ENCODE results near the gene GRM1.

Gene GRM1

DNA sequence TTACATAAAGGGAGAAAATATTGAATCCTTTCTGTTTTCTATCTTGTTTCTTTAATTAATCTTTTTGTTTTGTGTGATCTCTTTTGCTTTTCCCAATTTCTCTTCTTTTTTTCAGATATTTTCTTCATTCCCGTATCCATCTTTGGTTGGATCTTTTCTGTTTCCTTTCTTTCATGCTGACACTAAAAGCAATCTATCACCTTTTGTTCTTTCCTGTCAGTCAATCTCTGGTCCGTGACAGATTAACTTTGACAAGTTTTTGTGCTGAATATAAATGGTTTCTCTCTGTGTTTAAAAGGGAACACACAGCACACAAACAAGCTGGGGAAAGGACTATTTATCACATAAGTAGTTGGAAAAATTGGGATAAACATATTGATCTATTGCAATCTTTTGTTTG is 162.8 kb downstream of the GRM1 start:
- TF ChIP-seq ESRRG (CRISPR knock-in tag; IDR thresholded peaks at IDR 0.05) (no peak), PPARA (CRISPR knock-in tag; IDR thresholded peaks at IDR 0.05; ENCODE audit: borderline replicate concordance) (no peak), PATZ1 (CRISPR knock-in tag; IDR thresholded peaks at IDR 0.05; ENCODE audit: borderline replicate concordance) (no peak), ZFP30 (CRISPR knock-in tag; IDR thresholded peaks at IDR 0.05) (no peak), ISL1 (CRISPR knock-in tag; IDR thresholded peaks at IDR 0.05) (no peak), ZNF70 (CRISPR knock-in tag; IDR thresholded peaks at IDR 0.05) (no peak)
- TF ChIP-seq, protein P1, sequence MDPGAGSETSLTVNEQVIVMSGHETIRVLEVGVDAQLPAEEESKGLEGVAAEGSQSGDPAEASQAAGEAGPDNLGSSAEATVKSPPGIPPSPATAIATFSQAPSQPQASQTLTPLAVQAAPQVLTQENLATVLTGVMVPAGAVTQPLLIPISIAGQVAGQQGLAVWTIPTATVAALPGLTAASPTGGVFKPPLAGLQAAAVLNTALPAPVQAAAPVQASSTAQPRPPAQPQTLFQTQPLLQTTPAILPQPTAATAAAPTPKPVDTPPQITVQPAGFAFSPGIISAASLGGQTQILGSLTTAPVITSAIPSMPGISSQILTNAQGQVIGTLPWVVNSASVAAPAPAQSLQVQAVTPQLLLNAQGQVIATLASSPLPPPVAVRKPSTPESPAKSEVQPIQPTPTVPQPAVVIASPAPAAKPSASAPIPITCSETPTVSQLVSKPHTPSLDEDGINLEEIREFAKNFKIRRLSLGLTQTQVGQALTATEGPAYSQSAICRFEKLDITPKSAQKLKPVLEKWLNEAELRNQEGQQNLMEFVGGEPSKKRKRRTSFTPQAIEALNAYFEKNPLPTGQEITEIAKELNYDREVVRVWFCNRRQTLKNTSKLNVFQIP (CRISPR knock-in tag; IDR thresholded peaks at IDR 0.05; ENCODE audit: borderline replicate concordance, low read depth): no peak
- no peak for ATAC-seq

- no peak for ATAC-seq
- no peak for TF ChIP-seq RARB (CRISPR knock-in tag; IDR thresholded peaks at IDR 0.05)
- no peak for TF ChIP-seq ZC3H10 (CRISPR knock-in tag; IDR thresholded peaks at IDR 0.05)
- no peak for TF ChIP-seq ZFP3 (CRISPR knock-in tag; IDR thresholded peaks at IDR 0.05)
- no peak for TF ChIP-seq TOX (CRISPR knock-in tag; IDR thresholded peaks at IDR 0.05; ENCODE audit: borderline replicate concordance)
- TF ChIP-seq, protein P2, sequence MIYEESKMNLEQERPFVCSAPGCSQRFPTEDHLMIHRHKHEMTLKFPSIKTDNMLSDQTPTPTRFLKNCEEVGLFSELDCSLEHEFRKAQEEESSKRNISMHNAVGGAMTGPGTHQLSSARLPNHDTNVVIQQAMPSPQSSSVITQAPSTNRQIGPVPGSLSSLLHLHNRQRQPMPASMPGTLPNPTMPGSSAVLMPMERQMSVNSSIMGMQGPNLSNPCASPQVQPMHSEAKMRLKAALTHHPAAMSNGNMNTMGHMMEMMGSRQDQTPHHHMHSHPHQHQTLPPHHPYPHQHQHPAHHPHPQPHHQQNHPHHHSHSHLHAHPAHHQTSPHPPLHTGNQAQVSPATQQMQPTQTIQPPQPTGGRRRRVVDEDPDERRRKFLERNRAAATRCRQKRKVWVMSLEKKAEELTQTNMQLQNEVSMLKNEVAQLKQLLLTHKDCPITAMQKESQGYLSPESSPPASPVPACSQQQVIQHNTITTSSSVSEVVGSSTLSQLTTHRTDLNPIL (CRISPR knock-in tag; IDR thresholded peaks at IDR 0.05; ENCODE audit: low read depth): no peak
- no peak for TF ChIP-seq TCF4 (CRISPR knock-in tag; IDR thresholded peaks at IDR 0.05; ENCODE audit: borderline replicate concordance)
- TF ChIP-seq ZNF565 (CRISPR knock-in tag; conservative IDR thresholded peaks at IDR 0.05; ENCODE audit: low read depth): no peak
- TF ChIP-seq ARNTL (CRISPR knock-in tag; IDR thresholded peaks at IDR 0.05; ENCODE audit: borderline replicate concordance, low read depth): no peak
- no peak for TF ChIP-seq CSDC2 (CRISPR knock-in tag; IDR thresholded peaks at IDR 0.05)
- no peak for TF ChIP-seq ZFP30 (CRISPR knock-in tag; IDR thresholded peaks at IDR 0.05)
- TF ChIP-seq, protein P3, sequence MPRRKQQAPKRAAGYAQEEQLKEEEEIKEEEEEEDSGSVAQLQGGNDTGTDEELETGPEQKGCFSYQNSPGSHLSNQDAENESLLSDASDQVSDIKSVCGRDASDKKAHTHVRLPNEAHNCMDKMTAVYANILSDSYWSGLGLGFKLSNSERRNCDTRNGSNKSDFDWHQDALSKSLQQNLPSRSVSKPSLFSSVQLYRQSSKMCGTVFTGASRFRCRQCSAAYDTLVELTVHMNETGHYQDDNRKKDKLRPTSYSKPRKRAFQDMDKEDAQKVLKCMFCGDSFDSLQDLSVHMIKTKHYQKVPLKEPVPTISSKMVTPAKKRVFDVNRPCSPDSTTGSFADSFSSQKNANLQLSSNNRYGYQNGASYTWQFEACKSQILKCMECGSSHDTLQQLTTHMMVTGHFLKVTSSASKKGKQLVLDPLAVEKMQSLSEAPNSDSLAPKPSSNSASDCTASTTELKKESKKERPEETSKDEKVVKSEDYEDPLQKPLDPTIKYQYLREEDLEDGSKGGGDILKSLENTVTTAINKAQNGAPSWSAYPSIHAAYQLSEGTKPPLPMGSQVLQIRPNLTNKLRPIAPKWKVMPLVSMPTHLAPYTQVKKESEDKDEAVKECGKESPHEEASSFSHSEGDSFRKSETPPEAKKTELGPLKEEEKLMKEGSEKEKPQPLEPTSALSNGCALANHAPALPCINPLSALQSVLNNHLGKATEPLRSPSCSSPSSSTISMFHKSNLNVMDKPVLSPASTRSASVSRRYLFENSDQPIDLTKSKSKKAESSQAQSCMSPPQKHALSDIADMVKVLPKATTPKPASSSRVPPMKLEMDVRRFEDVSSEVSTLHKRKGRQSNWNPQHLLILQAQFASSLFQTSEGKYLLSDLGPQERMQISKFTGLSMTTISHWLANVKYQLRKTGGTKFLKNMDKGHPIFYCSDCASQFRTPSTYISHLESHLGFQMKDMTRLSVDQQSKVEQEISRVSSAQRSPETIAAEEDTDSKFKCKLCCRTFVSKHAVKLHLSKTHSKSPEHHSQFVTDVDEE (CRISPR knock-in tag; IDR thresholded peaks at IDR 0.05): no peak
- no peak for TF ChIP-seq ESRRG (CRISPR knock-in tag; IDR thresholded peaks at IDR 0.05)
- TF ChIP-seq ZNF70 (CRISPR knock-in tag; IDR thresholded peaks at IDR 0.05): no peak
- TF ChIP-seq ISL1 (CRISPR knock-in tag; IDR thresholded peaks at IDR 0.05): no peak
- no peak for TF ChIP-seq GLIS3 (CRISPR knock-in tag; IDR thresholded peaks at IDR 0.05)
- TF ChIP-seq ZNF8 (CRISPR knock-in tag; IDR thresholded peaks at IDR 0.05): no peak
- TF ChIP-seq PPARA (CRISPR knock-in tag; IDR thresholded peaks at IDR 0.05; ENCODE audit: borderline replicate concordance): no peak
- TF ChIP-seq, protein P1 (CRISPR knock-in tag; IDR thresholded peaks at IDR 0.05; ENCODE audit: borderline replicate concordance, low read depth): no peak
Observed at GRCh38 chr6:146194434-146194833, 165.6 kb downstream of the GRM1 start.

DNA sequence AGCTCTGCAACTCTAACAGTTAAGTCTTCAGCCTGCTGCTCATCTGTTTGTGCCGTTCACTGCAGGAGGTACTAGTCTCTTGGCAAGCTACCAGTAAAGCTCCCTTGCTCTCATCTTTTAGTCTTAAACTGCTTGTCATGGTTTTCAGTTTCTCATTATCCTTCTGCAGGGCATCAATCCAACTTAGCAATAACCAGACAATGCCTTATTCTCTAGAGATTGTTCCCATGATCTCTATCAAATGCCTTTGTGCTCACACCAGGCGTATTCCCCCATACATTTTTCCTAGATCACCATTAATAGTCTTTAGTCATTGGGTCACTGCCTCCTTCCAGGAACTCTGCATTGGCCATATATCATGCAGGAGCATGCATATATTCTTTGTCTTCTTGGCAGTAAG is 171.3 kb downstream of the GRM1 start:
- ATAC-seq: peak; percentile 51
- TF ChIP-seq ISL1 (CRISPR knock-in tag; IDR thresholded peaks at IDR 0.05) (peak; percentile 69), PATZ1 (CRISPR knock-in tag; IDR thresholded peaks at IDR 0.05; ENCODE audit: borderline replicate concordance) (no peak)

Data from SK-N-SH treated with all-trans-retinoic acid at 6 μM for 48 hours (cell line).